MCF 10A (cell line): ENCODE measurements around the gene OCEL1. TPM values are rescaled to one million over a fixed set of nuclear protein-coding genes. Genes with fewer than 3 reads are reported as not detected.

ENCODE experiments used
- BruUV-seq: library from RNA; stranded (reverse); fragments of 400-500 nt; replicated peaks from 2 replicates; lab custom pipeline; 2021; lab: Mats Ljungman, UMichigan
- CTCF ChIA-PET: fragments of 300-600 bp; sonication (Branson Sonifier 250); formaldehyde crosslinking; extraction: SDS; loops from one replicate; lab custom pipeline; 2021; ENCODE audit warnings: antibody characterized with exemption, inconsistent platforms; lab: Yijun Ruan, JAX
- POLR2A ChIA-PET: fragments of 300-600, 350-650 bp; sonication (Branson Sonifier 250); formaldehyde crosslinking; extraction: SDS; loops from one replicate; lab custom pipeline; 2020; ENCODE audit warnings: antibody characterized with exemption, inconsistent platforms; lab: Yijun Ruan, JAX
- DNase-seq: peaks from one replicate; pipeline ENCODE4 v3.0.0-alpha.2; 2018; ENCODE audit not compliant: unreplicated experiment
- H3K27ac Mint-ChIP-seq: one replicate; pipeline ENCODE4 v1.8.0; 2022; ENCODE audit warnings: mild to moderate bottlenecking, low read depth, mixed read lengths; ENCODE audit not compliant: unreplicated experiment
- H3K27me3 Mint-ChIP-seq: one replicate; pipeline ENCODE4 v1.8.0; 2022; ENCODE audit warnings: mixed read lengths; ENCODE audit not compliant: insufficient read depth, unreplicated experiment
- H3K36me3 Mint-ChIP-seq: one replicate; pipeline ENCODE4 v1.8.0; 2022; ENCODE audit warnings: mild to moderate bottlenecking, moderate library complexity, mixed read lengths; ENCODE audit not compliant: insufficient read depth, unreplicated experiment
- H3K4me1 Mint-ChIP-seq: one replicate; pipeline ENCODE4 v1.8.0; 2022; ENCODE audit warnings: mixed read lengths; ENCODE audit not compliant: insufficient read depth, unreplicated experiment
- H3K4me3 Mint-ChIP-seq: one replicate; pipeline ENCODE4 v1.8.0; 2022; ENCODE audit warnings: mild to moderate bottlenecking, moderate library complexity, mixed read lengths; ENCODE audit not compliant: unreplicated experiment
- H3K9me3 Mint-ChIP-seq: one replicate; pipeline ENCODE4 v1.8.0; 2022; ENCODE audit warnings: mixed read lengths; ENCODE audit not compliant: unreplicated experiment
- intact Hi-C: fragments of 100-400 bp; cut with micrococcal nuclease; formaldehyde crosslinking; loops from 2 replicates; pipeline ENCODE4 v1.14.1; 2022
- total RNA-seq: library from RNA; stranded (reverse); gene quantifications from 2 replicates; pipeline ENCODE4 v1.2.3, GENCODE V29; 2022
- TF ChIP-seq, protein P1 (sequence below): fragments of 200-600 bp; IDR thresholded peaks from one replicate; pipeline ENCODE4 v1.8.0; 2022; ENCODE audit warnings: antibody characterized with exemption, mild to moderate bottlenecking; ENCODE audit not compliant: unreplicated experiment

Gene OCEL1
- total RNA-seq, 1 experiment from 2014 or later, result 14.3 TPM

DNA sequence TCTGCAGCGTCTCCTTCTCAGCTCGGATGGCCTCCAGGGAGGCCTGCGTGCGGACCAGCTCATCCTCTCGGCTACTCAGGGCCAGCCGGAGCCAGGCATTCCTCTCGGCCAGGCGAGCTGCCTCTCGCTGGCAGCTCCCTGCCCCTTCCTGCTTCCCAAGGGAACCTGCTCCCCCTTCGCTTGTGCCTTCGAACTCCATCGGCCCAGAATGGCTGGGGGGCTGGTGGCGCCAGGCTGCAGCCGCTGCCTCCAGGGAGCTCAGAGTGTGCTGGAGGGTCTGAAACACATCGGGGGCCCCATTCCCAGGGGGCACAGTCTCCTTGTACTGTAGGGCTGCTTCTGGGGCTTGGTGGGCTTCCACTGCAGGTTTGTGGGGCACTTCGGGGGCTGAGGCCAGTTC, 36.5 kb downstream of the OCEL1 start:
- no peak for DNase-seq
- POLR2A ChIA-PET, result no interaction called here
- CTCF ChIA-PET, result interaction anchor here (0.5 to 5.7 kb wide), 3 partner anchors 20 to 82 kb away, joined by 3 to 44 read pairs (median 4); partner anchors contain the start of gene ANKLE1
- Mint-ChIP-seq H3K9me3 (peaks cover 7% of the 10 kb centered on the region), H3K4me1 (peaks cover 12% of the 10 kb centered on the region), H3K27me3 (no peaks in the 10 kb centered on the region), H3K27ac (no peak overlapping the region), H3K36me3 (no peaks in the 10 kb centered on the region), H3K4me3 (no peak overlapping the region)
- no TSS peak for BruUV-seq
- TF ChIP-seq, protein P1, sequence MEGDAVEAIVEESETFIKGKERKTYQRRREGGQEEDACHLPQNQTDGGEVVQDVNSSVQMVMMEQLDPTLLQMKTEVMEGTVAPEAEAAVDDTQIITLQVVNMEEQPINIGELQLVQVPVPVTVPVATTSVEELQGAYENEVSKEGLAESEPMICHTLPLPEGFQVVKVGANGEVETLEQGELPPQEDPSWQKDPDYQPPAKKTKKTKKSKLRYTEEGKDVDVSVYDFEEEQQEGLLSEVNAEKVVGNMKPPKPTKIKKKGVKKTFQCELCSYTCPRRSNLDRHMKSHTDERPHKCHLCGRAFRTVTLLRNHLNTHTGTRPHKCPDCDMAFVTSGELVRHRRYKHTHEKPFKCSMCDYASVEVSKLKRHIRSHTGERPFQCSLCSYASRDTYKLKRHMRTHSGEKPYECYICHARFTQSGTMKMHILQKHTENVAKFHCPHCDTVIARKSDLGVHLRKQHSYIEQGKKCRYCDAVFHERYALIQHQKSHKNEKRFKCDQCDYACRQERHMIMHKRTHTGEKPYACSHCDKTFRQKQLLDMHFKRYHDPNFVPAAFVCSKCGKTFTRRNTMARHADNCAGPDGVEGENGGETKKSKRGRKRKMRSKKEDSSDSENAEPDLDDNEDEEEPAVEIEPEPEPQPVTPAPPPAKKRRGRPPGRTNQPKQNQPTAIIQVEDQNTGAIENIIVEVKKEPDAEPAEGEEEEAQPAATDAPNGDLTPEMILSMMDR, result no peak
- intact Hi-C loops, result no loop called here

DNA sequence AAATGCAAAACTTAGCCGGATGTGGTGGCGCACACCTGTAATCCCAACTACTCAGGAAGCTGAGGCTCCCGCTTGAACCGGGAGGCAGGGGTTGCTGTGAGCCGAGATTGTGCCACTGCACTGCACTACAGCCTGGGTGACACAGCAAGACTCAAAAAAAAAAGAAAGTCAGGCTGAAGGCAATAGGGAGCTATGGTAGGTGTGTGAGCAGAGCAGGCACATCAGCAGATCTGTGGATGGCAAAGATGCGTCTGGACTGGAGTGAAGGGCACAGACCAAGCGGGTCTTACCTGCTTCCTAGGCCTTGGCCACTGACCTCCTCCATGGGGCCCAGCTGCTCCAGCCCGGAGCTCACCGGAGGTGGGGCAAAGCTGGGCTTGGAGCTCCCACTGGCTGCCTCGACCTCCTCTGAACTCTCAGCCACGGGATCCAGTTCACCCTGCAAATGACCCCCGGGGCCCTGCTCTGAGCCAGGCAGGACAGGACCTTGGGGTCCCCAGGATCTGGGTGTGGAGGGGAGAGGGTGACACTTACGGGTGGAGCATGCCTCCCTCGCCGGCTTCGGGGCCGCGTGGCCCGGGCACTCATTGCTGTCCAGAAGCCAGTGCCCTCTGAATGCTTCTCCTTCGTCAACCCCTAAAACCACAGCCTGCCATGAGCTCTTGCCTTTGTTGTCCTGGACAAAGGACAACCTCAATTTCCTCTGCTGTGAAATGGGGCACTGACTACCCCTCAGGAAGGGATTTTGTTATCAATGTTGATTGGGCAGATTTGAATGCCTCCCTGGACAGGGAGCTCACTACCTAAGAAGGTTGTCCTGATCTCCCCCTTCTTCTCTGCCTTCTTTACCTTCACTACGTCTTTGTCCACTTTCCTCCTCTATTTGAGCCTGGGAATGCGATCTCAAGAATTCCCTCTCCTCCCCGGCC, 38.0 kb downstream of the OCEL1 start:
- DNase-seq, result no peak
- Mint-ChIP-seq H3K27me3 (no peaks in the 10 kb centered on the region), H3K9me3 (peaks cover 7% of the 10 kb centered on the region), H3K36me3 (peaks cover 9% of the 10 kb centered on the region), H3K4me3 (no peak overlapping the region), H3K27ac (no peak overlapping the region), H3K4me1 (peaks cover 12% of the 10 kb centered on the region)
- intact Hi-C loops, result no loop called here
- no TSS peak for BruUV-seq
- ChIA-PET POLR2A (interaction anchor here (1.4 kb wide), 1 partner anchor 30 kb away, joined by 5 read pairs; no protein-coding TSS in a partner anchor), CTCF (interaction anchor here (0.5 to 1.1 kb wide), 5 partner anchors 9 to 1058 kb away, joined by 3 to 5 read pairs (median 3); no protein-coding TSS in a partner anchor)
- TF ChIP-seq, protein P1, result no peak

DNA sequence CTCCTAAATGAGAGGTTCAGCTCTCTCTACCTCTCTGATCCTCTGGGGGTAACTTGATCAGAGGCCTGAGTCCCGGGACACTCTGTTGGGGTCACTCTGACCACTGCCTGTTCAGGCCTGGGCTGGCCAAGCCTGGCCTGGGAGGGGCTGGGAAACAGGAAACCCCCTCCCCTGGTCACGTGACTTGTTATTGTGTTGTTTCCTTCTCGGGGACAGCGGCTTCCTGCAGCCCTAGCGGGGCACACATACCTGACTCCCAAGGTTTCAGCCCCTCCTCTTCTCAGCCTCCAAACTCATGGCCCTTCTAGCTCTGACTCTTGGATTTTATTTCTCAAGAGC, 38.6 kb downstream of the OCEL1 start, which contains the start of gene USHBP1:
Gene USHBP1, minus strand, starts transcription at position 105 of the 339 bp plus-strand sequence. CDS start 446 bp downstream, outside the sequence.
- TF ChIP-seq, protein P1, result no peak
- Mint-ChIP-seq H3K27me3 (no peaks in the 10 kb centered on the region), H3K4me1 (peaks cover 12% of the 10 kb centered on the region), H3K4me3 (no peak within 1 kb of the TSS), H3K9me3 (peaks cover 7% of the 10 kb centered on the region), H3K27ac (no peak within 1 kb of the TSS), H3K36me3 (peaks cover 15% of the 10 kb centered on the region)
- DNase-seq, result no peak
- intact Hi-C loops, result no loop called here
- POLR2A ChIA-PET, result interaction anchor here (1.4 kb wide), 1 partner anchor 30 kb away, joined by 5 read pairs; no protein-coding TSS in a partner anchor
- BruUV-seq, result no TSS peak
- CTCF ChIA-PET, result interaction anchor here (0.6 to 1.1 kb wide), 4 partner anchors 10 to 594 kb away, joined by 3 to 5 read pairs (median 4); no protein-coding TSS in a partner anchor

DNA sequence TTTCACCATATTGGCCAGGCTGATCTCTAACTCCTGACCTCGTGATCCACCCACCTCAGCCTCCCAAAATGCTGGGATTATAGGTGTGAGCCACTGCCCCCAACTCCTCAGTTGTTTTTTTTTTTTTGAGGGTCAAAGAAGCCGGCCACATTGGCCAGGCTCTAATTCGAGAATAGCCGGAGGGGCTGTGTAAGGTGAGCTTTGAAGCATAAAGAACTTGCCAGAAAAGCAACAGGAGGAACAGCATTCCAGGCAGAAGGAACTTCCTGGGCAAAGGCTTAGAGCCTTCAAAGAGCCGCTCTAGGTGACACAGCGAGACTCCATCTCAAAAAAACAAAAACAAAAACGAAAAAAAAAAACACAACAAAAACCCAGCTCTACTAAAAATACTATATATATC, 40.0 kb downstream of the OCEL1 start:
- H3K27ac Mint-ChIP-seq, result no peak overlapping the region
- peaks cover 30% of the 10 kb centered on the region for H3K36me3 Mint-ChIP-seq
- intact Hi-C loops, result no loop called here
- H3K4me1 Mint-ChIP-seq, result peaks cover 7% of the 10 kb centered on the region
- no TSS peak for BruUV-seq
- TF ChIP-seq, protein P1, result no peak
- DNase-seq, result no peak
- ChIA-PET POLR2A (interaction anchor here (1.0 to 2.9 kb wide), 5 partner anchors 11 to 50 kb away, joined by 3 to 21 read pairs (median 9); partner anchors contain the start of genes DDA1, NR2F6 and OCEL1), CTCF (interaction anchor here (0.6 to 1.3 kb wide), 3 partner anchors 13 to 696 kb away, joined by 3 to 4 read pairs (median 3); no protein-coding TSS in a partner anchor)
- H3K4me3 Mint-ChIP-seq, result no peak overlapping the region
- H3K9me3 Mint-ChIP-seq, result peaks cover 7% of the 10 kb centered on the region
- no peaks in the 10 kb centered on the region for H3K27me3 Mint-ChIP-seq
